Ureter (tissue), 1 donor: ENCODE data around the gene ANKRD49. TPM values are rescaled to one million over a fixed set of nuclear protein-coding genes. Genes with fewer than 3 reads are reported as not detected.

Source experiments
- DNase-seq: peaks from one replicate; pipeline ENCODE4 v3.0.0-alpha.2; 2020; ENCODE audit warnings: low spot score
- total RNA-seq: library from RNA; stranded (reverse); gene quantifications from one replicate; pipeline ENCODE4 v1.2.4, GENCODE V29; 2023
- donor health status: DM: yes; HTN: yes; CAD: no.

ANKRD49 gene, protein sequence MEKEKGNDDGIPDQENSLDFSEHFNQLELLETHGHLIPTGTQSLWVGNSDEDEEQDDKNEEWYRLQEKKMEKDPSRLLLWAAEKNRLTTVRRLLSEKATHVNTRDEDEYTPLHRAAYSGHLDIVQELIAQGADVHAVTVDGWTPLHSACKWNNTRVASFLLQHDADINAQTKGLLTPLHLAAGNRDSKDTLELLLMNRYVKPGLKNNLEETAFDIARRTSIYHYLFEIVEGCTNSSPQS
- total RNA-seq: 13.9 TPM

- DNase-seq: peak; percentile 98
These were observed at the start of gene ANKRD49, which contains the start of gene MRE11 for GRCh38 chr11:94493281-94494125. ANKRD49 (plus strand) TSS chr11:94493984; CDS start chr11:94496694, 2,710 bp downstream. MRE11 (minus strand) TSS chr11:94493844; CDS start chr11:94492801, 1,043 bp downstream.

DNA sequence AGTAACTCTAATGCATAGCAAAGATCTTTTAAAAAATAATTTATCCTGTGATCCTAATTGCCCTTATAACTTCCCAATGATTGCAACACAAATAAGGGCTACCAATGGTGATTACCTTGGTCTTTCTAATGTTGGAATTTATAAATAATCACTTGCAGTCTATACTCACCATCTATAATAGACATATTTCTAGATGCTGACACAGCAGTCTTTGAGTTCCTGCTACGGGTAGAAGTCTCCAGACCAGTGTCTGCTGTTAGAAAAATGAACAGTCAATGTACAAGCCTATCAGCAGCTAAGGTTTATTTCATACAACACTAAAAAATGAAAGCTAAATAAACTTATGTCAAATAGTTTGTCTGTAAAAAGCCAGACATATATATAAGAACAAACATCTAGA lies 48.1 kb upstream of the ANKRD49 start:
- DNase-seq: no peak

- no peak for DNase-seq
These were observed 46.6 kb upstream of the ANKRD49 start for GRCh38 chr11:94447149-94447548.

- no peak for DNase-seq
These were observed 44.8 kb upstream of the ANKRD49 start for GRCh38 chr11:94449029-94449428.

DNA sequence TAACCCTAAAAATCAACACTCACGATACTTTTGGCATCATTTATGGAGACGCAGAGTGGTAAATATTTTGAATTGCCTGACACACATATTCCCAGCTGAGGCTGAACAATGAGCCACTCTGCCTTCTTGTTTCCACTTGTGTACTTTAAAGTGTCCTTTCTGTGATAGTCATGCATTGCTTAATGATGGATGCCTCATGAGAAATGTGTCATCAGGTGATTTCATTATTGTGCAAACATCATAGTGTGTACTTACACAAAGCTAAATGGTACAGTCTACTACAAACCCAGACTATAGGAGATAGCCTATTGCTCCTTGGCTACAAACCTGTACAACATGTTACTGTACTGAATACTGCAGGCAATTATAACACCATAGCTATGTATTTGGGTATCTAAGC lies 44.3 kb upstream of the ANKRD49 start:
- no peak for DNase-seq

DNA sequence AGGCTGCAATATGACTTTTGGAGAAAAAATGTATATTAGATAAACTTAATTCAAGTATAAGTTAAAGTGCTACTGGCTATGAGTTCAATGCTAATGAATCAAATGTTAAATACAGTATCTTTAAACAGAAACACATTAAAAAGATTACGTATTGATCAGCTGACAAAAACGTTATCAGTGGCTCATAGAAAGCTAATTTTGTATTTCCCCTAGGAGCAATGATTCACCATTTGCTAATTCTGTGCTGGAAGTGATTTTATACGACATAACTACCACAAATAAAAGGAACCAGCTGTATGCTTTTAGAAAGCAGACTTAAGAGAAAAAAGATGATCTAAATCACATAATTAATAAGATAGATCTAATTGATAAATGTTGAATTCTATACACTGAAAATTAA lies 43.7 kb upstream of the ANKRD49 start:
- DNase-seq: no peak

DNA sequence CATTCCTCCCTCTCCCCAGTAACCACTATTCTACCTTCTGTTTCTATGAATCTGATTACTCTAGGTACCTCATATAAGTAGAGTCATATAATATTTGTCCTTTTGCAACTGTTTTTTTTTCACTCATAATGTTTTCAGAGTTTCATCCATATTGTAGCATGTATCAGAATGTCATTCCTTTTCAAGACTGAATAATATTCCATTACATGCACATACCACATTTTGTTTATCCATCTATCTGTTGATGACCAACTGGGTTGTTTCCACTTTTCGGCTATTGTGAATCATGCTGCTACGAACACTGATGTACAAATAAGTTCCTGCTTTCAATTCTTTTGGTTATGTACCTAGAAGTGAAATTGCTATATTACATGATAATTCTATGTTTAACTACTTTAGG lies 40.8 kb upstream of the ANKRD49 start:
- DNase-seq: no peak

GRCh38 chr11:94454301-94454700 lies 39.5 kb upstream of the ANKRD49 start:
- DNase-seq: no peak

DNA sequence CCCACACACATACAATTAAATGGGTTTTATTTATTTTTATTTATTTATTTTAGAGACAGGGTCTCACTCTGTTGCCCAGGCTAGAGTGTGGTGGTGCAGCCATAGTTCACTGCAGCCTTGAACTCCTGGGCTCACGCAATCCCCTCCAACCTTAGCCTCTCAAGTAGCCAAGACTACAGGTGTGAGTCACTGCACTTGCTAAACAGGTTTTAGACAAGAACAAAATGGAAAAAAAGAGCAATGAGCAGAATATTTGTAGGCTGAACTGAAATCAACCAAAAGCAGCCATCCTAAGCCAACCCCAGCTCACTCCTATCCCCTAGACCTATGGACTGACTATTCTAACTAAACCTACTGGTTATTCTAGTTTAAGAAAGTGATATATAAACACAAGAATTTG lies 37.9 kb upstream of the ANKRD49 start:
- DNase-seq: no peak

DNA sequence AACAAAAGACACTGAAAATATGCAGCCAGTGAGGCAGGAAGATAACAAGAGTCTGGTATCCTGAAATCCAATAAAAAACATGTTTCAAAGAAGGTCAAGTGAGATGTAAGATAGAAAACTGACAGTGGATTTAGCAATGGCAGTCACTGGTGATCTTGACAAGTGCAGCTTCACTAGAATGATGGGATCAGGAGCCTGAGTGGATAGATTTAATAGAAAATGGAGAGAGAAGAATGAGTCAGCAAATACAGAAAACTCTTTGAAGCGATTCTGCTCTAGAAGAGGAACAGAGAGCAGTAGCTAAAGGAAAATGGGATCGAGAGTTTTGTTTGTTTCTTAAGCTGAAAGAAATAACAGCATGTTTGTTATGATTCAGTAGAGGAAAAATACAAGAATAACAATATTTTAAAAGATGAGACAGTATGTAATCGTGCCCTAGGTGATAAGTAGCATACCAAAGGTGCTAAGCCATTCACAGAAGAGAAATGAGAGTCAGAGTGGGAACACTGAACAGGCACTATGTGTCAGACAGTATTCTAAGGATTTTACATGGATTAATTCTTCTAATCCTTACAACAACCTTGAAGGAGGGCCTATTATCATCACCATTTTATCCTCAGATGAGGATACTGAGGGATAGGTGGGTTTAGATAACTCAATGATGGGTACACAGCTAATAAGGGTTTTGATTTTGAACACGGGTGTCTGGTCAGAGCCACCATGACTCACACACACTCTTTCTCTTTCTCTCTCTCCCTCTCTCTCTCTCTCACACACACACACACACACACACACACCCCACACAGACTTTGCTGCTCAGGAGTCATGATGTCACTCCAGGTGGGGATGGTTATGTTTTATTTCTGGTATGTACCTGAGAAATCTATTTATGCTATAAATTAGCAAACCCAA lies 36.4 kb upstream of the ANKRD49 start:
- no peak for DNase-seq

DNA sequence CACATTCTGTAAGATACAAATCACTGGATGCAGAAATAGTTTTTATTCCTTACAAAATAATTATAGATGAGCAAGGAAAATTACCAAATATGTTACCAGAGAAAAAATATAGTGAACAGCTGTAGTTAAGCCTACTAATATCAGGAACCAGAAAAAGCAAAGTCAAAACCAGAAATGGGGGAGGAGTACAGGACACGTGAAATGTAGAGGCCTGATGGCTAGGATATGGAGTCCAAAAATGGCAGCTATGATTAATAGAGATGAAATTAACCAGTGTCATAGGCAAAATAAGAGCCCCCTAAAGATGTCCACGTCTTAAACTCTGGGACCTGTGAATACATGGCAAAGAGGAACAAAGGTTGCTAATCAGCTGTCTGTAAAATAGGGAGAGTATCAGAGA lies 34.2 kb upstream of the ANKRD49 start:
- no peak for DNase-seq

GRCh38 chr11:94469416-94469815 lies 24.4 kb upstream of the ANKRD49 start:
- DNase-seq: no peak

DNA sequence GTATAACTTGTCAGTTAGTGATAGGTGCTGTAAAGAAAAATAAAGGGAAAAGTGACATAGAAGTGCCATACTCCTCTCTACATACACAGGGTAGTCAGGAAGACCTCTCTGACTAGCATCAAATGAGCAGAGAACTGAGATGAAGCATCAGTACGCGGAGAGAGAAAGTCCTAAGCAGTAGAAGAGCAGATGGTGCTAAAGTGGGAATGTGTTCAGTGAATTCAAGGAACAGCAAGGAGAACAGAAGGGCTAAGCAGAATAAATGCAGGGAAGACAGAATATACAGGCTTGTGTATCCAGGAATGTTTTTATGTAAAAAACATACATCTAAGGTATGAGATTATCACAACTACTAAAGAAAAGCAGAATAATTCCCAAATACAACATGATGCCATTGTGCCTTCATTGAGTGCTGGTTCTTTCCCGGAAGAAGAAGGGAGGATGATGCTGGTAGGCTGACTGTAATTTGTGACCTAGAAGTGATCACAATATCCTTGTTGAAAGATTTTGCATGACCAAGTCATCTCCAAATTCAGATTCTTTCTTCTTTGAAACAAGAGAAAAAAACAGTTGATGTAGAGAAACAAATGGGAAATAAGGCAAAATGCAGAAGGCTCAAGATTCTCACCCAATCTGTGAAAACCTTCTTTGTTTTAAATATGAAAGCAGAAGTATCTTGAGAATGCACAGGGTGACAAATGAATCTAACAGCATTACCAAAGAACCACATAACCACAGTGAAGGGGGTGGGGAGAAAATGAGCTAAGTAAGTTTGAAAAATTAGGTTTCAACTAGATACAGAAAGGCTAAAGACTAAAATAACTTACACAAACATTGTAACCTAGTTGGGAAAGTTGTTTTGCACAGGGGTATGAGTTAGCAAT lies 20.6 kb upstream of the ANKRD49 start:
- DNase-seq: no peak

- DNase-seq: no peak
These were observed 16.2 kb upstream of the ANKRD49 start for GRCh38 chr11:94477624-94478023.

- DNase-seq: no peak
These were observed 12.4 kb upstream of the ANKRD49 start for GRCh38 chr11:94481342-94481741.

GRCh38 chr11:94486068-94486467 lies 7.7 kb upstream of the ANKRD49 start:
- no peak for DNase-seq

GRCh38 chr11:94494126-94494680 lies 419 bp downstream of the ANKRD49 start:
- DNase-seq: no peak

GRCh38 chr11:94500181-94500580 lies 6.4 kb downstream of the ANKRD49 start:
- DNase-seq: no peak

DNA sequence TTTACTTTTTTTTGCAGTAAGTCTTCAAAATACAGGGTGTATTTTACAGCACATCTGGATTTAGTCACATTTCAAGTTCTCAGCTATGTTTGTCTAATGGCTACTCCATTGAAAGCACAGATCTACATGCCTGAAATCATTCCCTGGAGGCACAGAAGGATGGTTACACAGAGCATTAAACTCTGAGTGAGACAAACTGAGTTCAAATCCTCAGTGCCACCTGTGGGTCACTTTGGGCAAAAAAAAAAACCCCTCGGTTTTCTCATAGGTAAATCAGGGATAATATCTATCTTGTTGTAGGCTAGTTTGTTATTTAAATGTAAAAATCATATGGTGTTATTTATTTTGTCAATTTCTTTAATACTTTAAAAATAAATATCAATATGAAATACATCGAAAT lies 7.7 kb downstream of the ANKRD49 start:
- DNase-seq: no peak

GRCh38 chr11:94504689-94505293 lies 11.0 kb downstream of the ANKRD49 start:
- no peak for DNase-seq
